Activated CD4-positive, alpha-beta T cell treated with anti-CD3 and anti-CD28 coated beads, Interleukin-2, amount 10 ng/mL, durations not matched to agents 7 days and 5 days (primary cell): Measurements from ENCODE around the gene CTIF. TPM values are rescaled to one million over a fixed set of nuclear protein-coding genes. Genes with fewer than 3 reads are reported as not detected.

Experiments
- CTCF ChIA-PET: fragments of 350-600 bp; sonication (Branson Sonifier 250); formaldehyde crosslinking; loops from one replicate; lab custom pipeline; 2021; ENCODE audit warnings: antibody characterized with exemption; lab: Charles Lee
- POLR2A ChIA-PET: fragments of 350-600 bp; sonication (Branson Sonifier 250); formaldehyde crosslinking; loops from one replicate; lab custom pipeline; 2021; ENCODE audit warnings: antibody characterized with exemption; lab: Charles Lee
- DNase-seq: peaks from one replicate; pipeline ENCODE4 v3.0.0-alpha.2; 2020
- H3K27ac Mint-ChIP-seq: one replicate; pipeline ENCODE4 v1.8.0; 2021; ENCODE audit warnings: mild to moderate bottlenecking, moderate library complexity, mixed read lengths
- H3K27me3 Mint-ChIP-seq: one replicate; pipeline ENCODE4 v1.8.0; 2021; ENCODE audit warnings: mixed read lengths
- H3K36me3 Mint-ChIP-seq: one replicate; pipeline ENCODE4 v1.8.0; 2021; ENCODE audit warnings: low read depth, mixed read lengths
- H3K4me1 Mint-ChIP-seq: one replicate; pipeline ENCODE4 v1.8.0; 2021; ENCODE audit warnings: mixed read lengths
- H3K4me3 Mint-ChIP-seq: one replicate; pipeline ENCODE4 v1.8.0; 2021; ENCODE audit warnings: mild to moderate bottlenecking, moderate library complexity, mixed read lengths
- H3K9me3 Mint-ChIP-seq: one replicate; pipeline ENCODE4 v1.8.0; 2021; ENCODE audit warnings: mixed read lengths
- total RNA-seq, 2 experiments: library from RNA; stranded (reverse); gene quantifications; one replicate each; pipeline ENCODE4 v1.2.3, GENCODE V29; 2021

CTIF gene
- total RNA-seq, 2 experiments from 2014 or later, result 1.5 to 2.7 TPM

DNA sequence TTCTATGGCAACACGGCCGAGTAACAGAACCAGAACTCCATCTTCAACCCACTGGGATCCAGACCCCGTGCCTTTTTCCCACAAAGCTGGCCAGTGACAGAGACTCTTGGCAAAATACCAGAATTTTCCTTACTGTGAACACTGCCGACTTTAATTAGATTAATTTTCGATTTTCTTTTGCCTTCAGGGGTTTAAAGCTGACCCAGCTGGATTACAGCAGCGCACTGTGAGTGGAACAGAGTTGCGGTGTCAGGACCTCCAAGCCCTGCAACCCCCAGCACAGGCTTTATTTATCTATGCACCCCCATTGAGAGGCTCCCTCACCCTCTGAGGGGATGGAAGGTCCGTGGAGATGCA lies 36.4 kb downstream of the CTIF start:
- ChIA-PET CTCF (no interaction called here), POLR2A (interaction anchor here (0.7 kb wide), 1 partner anchor 79 kb away, joined by 4 read pairs; no protein-coding TSS in a partner anchor)

DNA sequence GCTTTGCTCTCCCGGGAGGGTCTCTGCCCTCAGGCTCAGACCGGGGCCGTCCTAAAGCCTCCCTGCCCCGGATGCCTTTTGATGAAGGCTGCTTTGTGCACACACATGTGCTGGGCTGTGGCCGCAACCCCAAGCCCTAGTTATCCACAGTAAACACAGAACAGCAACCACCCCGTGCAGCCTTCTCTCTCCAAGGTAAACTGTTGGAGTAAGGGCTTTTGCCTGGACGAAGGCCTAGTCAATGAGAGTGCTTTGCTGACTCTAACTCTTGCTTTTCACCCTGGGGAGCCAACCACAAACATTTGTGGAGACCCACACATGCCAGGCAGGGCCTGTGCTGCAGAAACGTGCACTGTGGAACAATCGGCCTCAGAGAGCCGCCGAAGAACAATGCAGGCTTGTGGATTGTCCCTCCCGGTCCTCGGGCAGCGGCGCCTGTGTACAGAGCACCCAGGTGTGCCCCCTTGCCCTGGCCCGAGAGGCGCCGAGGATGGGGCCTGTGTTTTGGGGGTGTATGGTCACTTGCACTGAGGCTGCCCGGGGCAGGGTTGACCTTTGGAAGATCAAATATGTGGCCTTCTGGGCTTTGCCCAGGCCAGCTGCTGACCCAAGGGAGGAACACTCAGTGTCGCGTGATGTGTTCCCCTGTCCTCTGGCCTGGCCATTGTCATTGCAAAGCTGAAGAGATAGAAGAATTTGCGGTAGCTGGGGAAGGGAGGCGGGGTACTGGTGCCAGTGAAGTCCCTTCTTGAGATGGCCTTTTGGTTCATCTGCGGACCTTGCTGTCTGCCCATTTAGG lies 37.0 kb downstream of the CTIF start:
- ChIA-PET POLR2A (interaction anchor here (0.7 kb wide), 1 partner anchor 80 kb away, joined by 4 read pairs; no protein-coding TSS in a partner anchor), CTCF (interaction anchor here (1.4 kb wide), 1 partner anchor 8 kb away, joined by 3 read pairs; no protein-coding TSS in a partner anchor)
- no peak for DNase-seq
- H3K27me3 Mint-ChIP-seq, result no peaks in the 10 kb centered on the region
- peaks cover 2% of the 10 kb centered on the region for H3K9me3 Mint-ChIP-seq
- no peaks in the 10 kb centered on the region for H3K36me3 Mint-ChIP-seq
- no peak overlapping the region for H3K4me3 Mint-ChIP-seq
- no peak overlapping the region for H3K27ac Mint-ChIP-seq
- H3K4me1 Mint-ChIP-seq, result no peaks in the 10 kb centered on the region

More for the DNA sequence above, 36.4 kb downstream of the CTIF start:
- Mint-ChIP-seq H3K27ac (no peak overlapping the region), H3K9me3 (peaks cover 2% of the 10 kb centered on the region), H3K4me3 (no peak overlapping the region), H3K36me3 (no peaks in the 10 kb centered on the region), H3K27me3 (no peaks in the 10 kb centered on the region), H3K4me1 (no peaks in the 10 kb centered on the region)
- no peak for DNase-seq

DNA sequence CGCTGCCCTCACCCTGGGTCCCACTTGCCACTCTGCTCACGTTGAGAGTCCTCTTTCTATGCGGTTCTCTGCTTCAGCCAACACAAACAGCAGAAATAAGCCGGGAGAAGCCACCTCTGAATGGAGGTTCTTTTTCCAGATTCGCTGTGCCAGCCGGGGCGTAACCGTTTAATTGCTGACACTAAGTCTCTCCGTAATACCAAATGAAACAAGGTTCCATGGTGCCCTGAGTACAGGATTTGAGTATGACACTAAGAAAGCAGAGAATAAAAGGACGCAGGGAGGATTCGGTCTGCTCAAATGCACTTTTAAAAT lies 37.6 kb downstream of the CTIF start:
- POLR2A ChIA-PET, result no interaction called here
- DNase-seq, result no peak
- Mint-ChIP-seq H3K9me3 (peaks cover 2% of the 10 kb centered on the region), H3K4me1 (no peaks in the 10 kb centered on the region), H3K27me3 (no peaks in the 10 kb centered on the region), H3K4me3 (no peak overlapping the region), H3K36me3 (no peaks in the 10 kb centered on the region), H3K27ac (no peak overlapping the region)
- CTCF ChIA-PET, result interaction anchor here (1.4 kb wide), 1 partner anchor 9 kb away, joined by 3 read pairs; no protein-coding TSS in a partner anchor

DNA sequence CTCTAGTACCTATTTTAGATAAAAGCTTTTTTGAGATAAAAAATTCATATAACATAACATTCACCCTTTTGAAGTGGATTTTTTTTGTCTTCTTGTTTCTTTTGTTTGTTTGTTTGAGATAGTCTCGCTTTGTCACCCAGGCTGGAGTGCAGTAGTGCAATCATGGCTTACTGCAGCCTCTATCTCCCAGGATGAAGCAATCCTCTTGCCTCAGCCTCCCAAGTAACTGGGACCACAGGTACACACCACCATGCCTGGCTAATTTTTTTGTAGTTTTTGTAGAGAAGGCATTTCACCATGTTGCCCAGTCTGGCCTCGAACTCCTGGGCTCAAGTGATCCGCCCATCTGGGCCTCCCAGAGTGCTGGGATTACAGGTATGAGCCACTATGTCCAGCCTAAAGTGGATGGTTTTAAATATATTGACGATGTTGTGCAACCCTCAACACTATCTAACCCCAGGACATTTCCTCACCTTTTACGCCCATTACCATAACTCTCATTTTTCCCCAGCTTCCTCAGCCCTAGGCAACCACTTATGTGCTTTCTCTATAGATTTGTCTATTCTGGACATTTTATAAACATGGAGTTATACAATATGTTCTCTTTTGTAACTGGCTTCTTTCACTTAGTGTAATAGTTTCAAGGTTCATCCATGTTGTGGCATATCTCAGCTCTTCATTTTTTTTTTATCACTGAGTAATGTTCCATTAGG lies 38.8 kb downstream of the CTIF start:
- CTCF ChIA-PET, result interaction anchor here (1.4 kb wide), 1 partner anchor 10 kb away, joined by 3 read pairs; no protein-coding TSS in a partner anchor
- no peak for DNase-seq
- no peaks in the 10 kb centered on the region for H3K4me1 Mint-ChIP-seq
- no peak overlapping the region for H3K4me3 Mint-ChIP-seq
- H3K9me3 Mint-ChIP-seq, result peaks cover 2% of the 10 kb centered on the region
- H3K36me3 Mint-ChIP-seq, result no peaks in the 10 kb centered on the region
- POLR2A ChIA-PET, result no interaction called here
- no peak overlapping the region for H3K27ac Mint-ChIP-seq
- no peaks in the 10 kb centered on the region for H3K27me3 Mint-ChIP-seq

DNA sequence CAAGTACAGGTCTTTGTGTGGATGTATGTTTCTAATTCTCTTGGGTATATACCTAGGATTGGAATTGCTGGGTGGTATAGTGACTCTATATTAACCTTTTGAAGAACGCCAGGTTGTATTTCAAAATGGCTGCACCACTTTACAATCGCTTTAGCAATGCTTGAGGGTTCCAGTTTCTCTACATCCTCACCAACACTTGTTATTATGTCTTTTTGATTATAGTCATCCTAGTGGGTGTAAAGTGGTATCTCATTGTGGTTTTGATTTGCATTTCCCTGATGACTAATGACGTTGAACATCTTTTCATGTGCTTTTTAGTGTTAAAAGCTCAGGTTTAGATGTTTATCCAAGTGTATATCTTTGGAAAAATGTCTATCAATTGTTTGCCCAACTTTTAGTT lies 39.5 kb downstream of the CTIF start:
- Mint-ChIP-seq H3K9me3 (peaks cover 2% of the 10 kb centered on the region), H3K36me3 (no peaks in the 10 kb centered on the region), H3K4me3 (no peak overlapping the region), H3K4me1 (no peaks in the 10 kb centered on the region), H3K27ac (no peak overlapping the region), H3K27me3 (no peaks in the 10 kb centered on the region)
- ChIA-PET POLR2A (no interaction called here), CTCF (no interaction called here)
- DNase-seq, result no peak

DNA sequence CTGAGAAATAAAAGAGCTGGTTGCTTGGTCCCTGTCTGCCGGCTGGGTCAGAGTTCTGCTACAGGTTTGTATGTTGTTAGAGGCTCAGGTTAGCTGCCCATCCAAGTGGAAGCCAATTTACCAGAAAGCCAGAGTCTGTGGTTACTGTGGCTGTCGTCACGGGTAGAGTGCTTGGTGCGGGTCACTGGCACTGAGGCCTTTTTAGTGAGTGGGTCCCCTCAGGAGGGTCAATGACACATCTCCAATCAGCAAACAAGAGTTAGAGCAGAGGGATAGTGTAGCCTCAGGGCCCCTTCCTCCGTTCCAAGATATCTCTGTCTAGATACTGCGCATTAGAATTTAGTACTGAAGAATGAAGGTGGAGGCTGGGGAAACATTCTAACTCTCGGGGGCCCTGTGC lies 41.2 kb downstream of the CTIF start:
- Mint-ChIP-seq H3K4me1 (no peaks in the 10 kb centered on the region), H3K36me3 (no peaks in the 10 kb centered on the region), H3K27ac (no peak overlapping the region), H3K27me3 (no peaks in the 10 kb centered on the region), H3K4me3 (no peak overlapping the region), H3K9me3 (peaks cover 2% of the 10 kb centered on the region)
- no peak for DNase-seq
- ChIA-PET POLR2A (no interaction called here), CTCF (no interaction called here)

DNA sequence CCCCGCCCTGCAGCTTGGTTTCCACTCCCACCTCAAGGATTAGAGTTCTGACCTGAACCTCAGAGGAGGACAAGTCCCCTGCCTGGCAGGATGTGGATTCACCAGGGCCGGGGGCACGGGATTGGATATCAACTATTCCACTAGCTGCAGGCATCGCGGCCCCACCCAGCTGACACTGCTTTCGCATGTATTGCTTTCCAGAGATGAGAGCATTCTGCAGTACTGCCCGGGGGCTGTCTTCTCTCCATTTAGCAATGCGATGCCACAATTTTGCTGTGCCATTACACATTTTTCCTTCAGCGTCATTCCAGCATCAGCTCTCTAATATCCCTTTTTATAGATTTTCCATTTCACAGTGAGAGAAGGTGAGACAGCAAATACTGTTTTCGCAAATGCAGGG lies 42.0 kb downstream of the CTIF start:
- peaks cover 2% of the 10 kb centered on the region for H3K9me3 Mint-ChIP-seq
- no peak overlapping the region for H3K4me3 Mint-ChIP-seq
- H3K4me1 Mint-ChIP-seq, result no peaks in the 10 kb centered on the region
- no peak overlapping the region for H3K27ac Mint-ChIP-seq
- POLR2A ChIA-PET, result interaction anchor here (0.8 kb wide), 1 partner anchor 281 kb away, joined by 6 read pairs; no protein-coding TSS in a partner anchor
- CTCF ChIA-PET, result no interaction called here
- H3K36me3 Mint-ChIP-seq, result no peaks in the 10 kb centered on the region
- no peaks in the 10 kb centered on the region for H3K27me3 Mint-ChIP-seq
- DNase-seq, result no peak

DNA sequence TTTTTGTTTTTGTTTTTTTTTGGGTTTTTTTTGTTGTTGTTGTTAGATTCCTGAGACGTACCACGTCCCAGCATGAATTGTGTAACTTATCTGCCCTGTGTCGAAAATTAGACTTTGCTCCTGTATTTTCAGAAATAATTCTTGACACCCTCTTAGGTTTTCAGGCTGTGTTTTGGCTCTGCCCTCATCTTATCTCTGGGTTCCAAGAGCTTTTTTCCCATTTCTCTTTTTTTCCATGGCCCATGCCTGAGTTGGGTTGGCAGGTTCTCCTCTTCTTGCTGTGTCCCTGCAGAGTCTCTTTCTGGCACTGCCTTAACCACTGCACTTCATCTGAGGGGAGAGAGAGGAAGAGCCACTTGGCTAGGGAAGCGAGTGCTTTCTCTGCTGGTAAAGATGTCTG lies 42.4 kb downstream of the CTIF start:
- H3K36me3 Mint-ChIP-seq, result no peaks in the 10 kb centered on the region
- no peak overlapping the region for H3K4me3 Mint-ChIP-seq
- no peaks in the 10 kb centered on the region for H3K4me1 Mint-ChIP-seq
- ChIA-PET CTCF (no interaction called here), POLR2A (interaction anchor here (0.8 kb wide), 1 partner anchor 280 kb away, joined by 6 read pairs; no protein-coding TSS in a partner anchor)
- H3K9me3 Mint-ChIP-seq, result peaks cover 2% of the 10 kb centered on the region
- no peak overlapping the region for H3K27ac Mint-ChIP-seq
- DNase-seq, result no peak
- H3K27me3 Mint-ChIP-seq, result no peaks in the 10 kb centered on the region

DNA sequence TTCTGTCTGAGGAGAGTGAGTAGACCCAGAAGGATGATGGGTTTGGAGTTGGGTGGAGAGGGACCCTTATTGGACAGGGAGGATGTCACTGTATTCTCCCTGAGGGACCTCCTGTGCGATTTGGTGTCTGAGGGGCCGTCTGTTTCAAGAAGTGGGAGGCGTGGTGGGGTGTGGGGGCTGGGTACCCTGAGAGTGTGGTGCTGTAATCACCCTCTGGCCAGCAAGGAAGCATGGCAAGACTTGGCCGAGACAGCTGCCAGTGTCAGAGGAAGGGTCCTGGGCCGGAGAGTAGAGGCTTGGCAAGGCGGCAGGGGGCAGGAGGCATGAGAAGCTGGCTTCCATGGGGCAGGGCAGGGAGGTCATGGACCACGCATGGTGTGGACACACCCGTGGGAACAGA lies 43.1 kb downstream of the CTIF start:
- Mint-ChIP-seq H3K4me1 (no peaks in the 10 kb centered on the region), H3K4me3 (no peak overlapping the region), H3K9me3 (peaks cover 2% of the 10 kb centered on the region), H3K36me3 (no peaks in the 10 kb centered on the region), H3K27ac (no peak overlapping the region), H3K27me3 (no peaks in the 10 kb centered on the region)
- ChIA-PET POLR2A (no interaction called here), CTCF (no interaction called here)
- DNase-seq, result no peak

DNA sequence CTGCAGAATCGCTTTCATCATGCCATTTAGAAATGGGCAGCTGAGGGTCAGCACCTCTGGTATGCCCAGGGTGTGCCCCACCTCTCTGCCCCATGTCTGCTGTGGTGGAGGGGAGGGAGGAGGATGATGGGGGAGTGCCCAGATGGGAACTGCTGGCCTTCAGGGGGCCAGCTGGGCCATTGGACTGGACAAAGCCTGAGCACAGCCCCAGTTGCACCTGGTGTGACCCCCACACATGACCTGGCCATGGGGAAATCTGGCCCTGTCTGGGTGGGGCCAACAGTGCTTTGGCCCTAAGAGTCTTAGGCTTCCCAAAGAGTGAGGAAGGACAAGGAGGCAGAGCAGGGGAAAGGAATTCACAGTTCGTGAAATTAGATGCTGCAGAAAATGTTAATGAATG lies 44.1 kb downstream of the CTIF start:
- Mint-ChIP-seq H3K4me3 (no peak overlapping the region), H3K36me3 (no peaks in the 10 kb centered on the region), H3K27me3 (no peaks in the 10 kb centered on the region), H3K4me1 (no peaks in the 10 kb centered on the region), H3K27ac (no peak overlapping the region), H3K9me3 (peaks cover 2% of the 10 kb centered on the region)
- no peak for DNase-seq
- ChIA-PET CTCF (no interaction called here), POLR2A (no interaction called here)

DNA sequence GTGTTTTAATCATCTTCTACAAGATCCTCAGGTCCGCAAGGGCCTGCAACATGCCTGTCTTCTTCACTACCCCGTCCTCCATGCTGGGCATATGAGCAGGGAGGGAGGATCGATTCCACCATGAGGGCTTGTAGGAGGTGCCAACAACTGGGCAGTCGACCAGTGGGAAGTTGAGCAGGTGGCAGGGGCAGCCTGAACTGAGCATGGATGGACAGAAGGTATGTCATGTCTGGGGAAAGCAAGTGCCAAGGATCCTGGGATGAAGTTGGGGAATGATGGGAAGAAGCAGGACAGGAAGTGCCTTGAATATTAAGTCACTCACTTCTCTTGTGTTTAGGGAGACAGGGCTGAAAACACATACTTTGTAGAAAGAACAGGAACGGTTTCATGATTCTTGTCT lies 44.7 kb downstream of the CTIF start:
- peaks cover 2% of the 10 kb centered on the region for H3K9me3 Mint-ChIP-seq
- ChIA-PET CTCF (no interaction called here), POLR2A (no interaction called here)
- no peaks in the 10 kb centered on the region for H3K36me3 Mint-ChIP-seq
- no peaks in the 10 kb centered on the region for H3K4me1 Mint-ChIP-seq
- DNase-seq, result no peak
- H3K27me3 Mint-ChIP-seq, result no peaks in the 10 kb centered on the region
- no peak overlapping the region for H3K4me3 Mint-ChIP-seq
- no peak overlapping the region for H3K27ac Mint-ChIP-seq

DNA sequence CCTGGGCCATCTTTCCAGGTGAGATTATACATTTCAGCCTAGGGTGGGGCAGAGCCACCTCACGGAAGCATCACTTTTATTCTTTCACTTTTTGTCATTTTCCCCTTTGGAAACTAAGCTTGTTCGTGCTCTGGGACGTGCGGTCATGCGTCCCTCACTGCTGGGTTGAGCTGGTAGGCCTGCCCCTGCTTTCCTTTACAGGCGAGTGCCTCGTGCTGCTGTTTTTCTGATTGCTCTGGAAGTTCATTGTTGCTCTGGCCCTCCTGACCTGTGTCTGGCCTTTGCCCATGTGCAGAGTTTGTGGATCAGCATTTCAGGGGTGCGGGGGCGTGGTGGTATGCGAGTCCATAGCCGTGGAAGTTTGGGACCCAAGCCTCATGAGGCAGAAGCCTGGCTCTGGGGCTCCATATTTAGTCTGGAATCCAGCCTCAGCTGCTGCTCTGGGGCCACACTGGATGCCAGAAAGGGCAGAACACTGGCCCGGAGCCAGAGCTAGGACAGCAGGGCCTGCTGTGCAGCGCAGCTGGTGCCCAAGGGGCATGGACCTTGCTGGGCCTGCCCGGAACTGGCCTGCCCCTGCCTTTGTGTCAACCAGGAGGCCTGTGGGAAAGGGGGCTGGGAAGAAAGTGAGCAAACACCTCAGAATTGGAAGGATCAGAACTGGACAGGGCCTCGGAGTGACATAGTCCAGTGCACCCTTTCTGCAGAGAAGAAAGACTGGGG lies 51.1 kb downstream of the CTIF start:
- POLR2A ChIA-PET, result no interaction called here
- CTCF ChIA-PET, result interaction anchor here (0.9 kb wide), 1 partner anchor 11 kb away, joined by 3 read pairs; no protein-coding TSS in a partner anchor
- Mint-ChIP-seq H3K4me3 (no peak overlapping the region), H3K36me3 (no peaks in the 10 kb centered on the region), H3K27ac (no peak overlapping the region), H3K4me1 (no peaks in the 10 kb centered on the region), H3K27me3 (no peaks in the 10 kb centered on the region), H3K9me3 (no peaks in the 10 kb centered on the region)
- DNase-seq, result no peak

DNA sequence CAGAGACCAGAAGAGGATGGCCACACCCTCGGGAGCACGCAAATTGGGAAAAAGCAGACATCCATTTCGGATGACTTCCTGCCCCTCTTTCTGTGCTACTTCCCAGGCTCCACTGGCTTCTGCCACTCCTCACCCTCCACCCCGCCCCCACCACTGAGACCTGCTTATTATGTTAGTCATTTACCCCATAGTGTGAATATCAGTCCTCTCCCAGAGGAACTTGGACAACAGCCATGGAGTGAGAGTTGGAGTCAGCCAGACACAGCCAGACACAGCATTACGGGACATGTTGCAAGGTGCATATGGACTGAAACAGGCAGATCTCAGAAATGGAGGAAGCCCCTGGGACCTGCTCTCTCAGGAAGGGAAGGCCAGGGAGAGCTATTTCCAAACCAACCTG lies 51.8 kb downstream of the CTIF start:
- ChIA-PET POLR2A (no interaction called here), CTCF (no interaction called here)
- H3K4me1 Mint-ChIP-seq, result no peaks in the 10 kb centered on the region
- no peak overlapping the region for H3K4me3 Mint-ChIP-seq
- no peaks in the 10 kb centered on the region for H3K36me3 Mint-ChIP-seq
- H3K27ac Mint-ChIP-seq, result no peak overlapping the region
- H3K27me3 Mint-ChIP-seq, result no peaks in the 10 kb centered on the region
- DNase-seq, result no peak
- no peaks in the 10 kb centered on the region for H3K9me3 Mint-ChIP-seq
